D721Med (cell line): Measurements from ENCODE around the gene GALNT1.
A peak's percentile ranks its signal among the peaks of the same experiment; 100 is the strongest.

Experiments used
- DNase-seq: peaks from one replicate; pipeline ENCODE4 v3.0.0; 2011; ENCODE audit warnings: low spot score; ENCODE audit not compliant: insufficient read length
- FAIRE-seq: peaks from 2 replicates; lab custom pipeline; 2011; peaks lifted over from hg19 to GRCh38; lab: Jason Lieb, UNC
- TF ChIP-seq, protein P1 (sequence below): IDR thresholded peaks from 2 replicates; pipeline ENCODE4 v1.5.1; 2012; ENCODE audit warnings: mild to moderate bottlenecking, control low read depth; ENCODE audit not compliant: insufficient read depth; ENCODE audit errors: missing control alignments

GALNT1 gene

GRCh38 chr18:35728676-35729075, 147.1 kb downstream of the GALNT1 start:
- DNase-seq, result no peak
- no peak for FAIRE-seq
- TF ChIP-seq, protein P1, sequence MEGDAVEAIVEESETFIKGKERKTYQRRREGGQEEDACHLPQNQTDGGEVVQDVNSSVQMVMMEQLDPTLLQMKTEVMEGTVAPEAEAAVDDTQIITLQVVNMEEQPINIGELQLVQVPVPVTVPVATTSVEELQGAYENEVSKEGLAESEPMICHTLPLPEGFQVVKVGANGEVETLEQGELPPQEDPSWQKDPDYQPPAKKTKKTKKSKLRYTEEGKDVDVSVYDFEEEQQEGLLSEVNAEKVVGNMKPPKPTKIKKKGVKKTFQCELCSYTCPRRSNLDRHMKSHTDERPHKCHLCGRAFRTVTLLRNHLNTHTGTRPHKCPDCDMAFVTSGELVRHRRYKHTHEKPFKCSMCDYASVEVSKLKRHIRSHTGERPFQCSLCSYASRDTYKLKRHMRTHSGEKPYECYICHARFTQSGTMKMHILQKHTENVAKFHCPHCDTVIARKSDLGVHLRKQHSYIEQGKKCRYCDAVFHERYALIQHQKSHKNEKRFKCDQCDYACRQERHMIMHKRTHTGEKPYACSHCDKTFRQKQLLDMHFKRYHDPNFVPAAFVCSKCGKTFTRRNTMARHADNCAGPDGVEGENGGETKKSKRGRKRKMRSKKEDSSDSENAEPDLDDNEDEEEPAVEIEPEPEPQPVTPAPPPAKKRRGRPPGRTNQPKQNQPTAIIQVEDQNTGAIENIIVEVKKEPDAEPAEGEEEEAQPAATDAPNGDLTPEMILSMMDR, result no peak

DNA sequence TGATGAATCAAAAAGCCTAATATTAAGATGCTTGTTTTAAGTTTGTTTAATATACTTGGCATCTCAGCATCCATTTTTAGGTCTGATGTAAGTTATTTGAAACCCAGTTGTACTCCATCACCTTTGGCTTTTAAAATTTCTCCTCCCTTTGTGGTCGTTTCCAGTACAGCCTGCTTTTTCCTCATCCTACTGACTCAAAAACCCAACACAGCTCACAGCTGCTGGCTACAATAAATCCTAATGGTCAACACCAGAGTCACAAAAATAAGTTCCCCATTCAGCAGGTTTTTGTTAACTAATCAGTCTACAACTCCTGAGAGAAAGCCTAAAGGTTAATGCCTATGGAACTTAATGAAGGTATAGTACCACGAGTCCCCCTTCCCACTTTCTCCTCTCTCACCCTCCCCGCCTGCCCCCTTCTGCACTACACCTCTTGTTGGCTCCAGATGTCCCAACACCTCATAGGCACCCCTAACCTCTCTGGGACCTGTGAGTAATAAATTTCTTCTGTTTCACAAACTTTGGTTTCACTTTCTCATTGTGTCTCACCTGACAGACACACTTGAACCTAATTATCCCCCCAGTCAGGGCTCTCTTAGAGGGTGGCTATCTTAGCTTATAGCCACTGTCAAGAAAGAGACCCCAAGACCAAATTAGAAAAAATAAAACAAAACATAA, 148.6 kb downstream of the GALNT1 start:
- FAIRE-seq (no peak), DNase-seq (no peak)
- TF ChIP-seq, protein P1, result no peak

- DNase-seq, result no peak
- TF ChIP-seq, protein P1, result no peak
- FAIRE-seq, result no peak
Measured at GRCh38 chr18:35730691-35731370, 149.3 kb downstream of the GALNT1 start.

DNA sequence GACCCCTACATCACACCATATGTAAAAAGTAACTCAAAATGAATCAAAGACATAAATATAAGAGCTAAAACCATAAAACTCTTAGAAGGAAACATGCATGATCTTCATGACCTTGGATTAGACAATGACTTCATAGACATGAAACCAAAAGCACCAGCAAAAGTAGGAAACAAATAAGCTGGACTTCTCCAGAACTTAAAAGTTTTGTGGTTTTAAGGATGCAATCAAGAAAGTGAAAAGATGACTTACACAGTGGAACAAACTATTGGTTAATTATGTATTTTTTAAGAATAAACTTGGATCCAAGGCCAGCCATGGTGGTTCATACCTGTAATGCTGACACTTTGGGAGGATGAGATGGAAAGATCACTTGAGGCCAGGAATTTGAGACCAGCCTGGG, 150.2 kb downstream of the GALNT1 start:
- no peak for DNase-seq
- TF ChIP-seq, protein P1, result no peak
- no peak for FAIRE-seq

DNA sequence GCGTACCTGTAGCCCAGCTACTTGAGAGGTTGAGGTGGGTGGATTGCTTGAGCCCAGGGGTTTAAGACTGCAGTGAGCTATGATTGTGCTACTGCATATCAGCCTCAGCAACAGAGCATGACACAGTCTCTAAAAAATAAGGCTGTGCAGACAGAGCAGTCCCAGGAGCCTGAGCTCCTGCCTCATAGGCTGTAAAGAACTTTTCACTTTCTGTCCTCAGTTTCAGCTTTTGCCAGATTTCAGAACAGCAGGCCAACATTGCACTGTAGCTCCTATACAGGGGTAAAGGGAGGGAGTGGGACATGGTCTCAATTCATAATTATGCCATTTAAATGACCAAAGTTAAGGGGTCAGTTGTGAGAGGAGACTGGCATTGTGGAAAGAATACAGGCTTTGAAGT, 150.6 kb downstream of the GALNT1 start:
- TF ChIP-seq, protein P1, result no peak
- no peak for DNase-seq
- no peak for FAIRE-seq

DNA sequence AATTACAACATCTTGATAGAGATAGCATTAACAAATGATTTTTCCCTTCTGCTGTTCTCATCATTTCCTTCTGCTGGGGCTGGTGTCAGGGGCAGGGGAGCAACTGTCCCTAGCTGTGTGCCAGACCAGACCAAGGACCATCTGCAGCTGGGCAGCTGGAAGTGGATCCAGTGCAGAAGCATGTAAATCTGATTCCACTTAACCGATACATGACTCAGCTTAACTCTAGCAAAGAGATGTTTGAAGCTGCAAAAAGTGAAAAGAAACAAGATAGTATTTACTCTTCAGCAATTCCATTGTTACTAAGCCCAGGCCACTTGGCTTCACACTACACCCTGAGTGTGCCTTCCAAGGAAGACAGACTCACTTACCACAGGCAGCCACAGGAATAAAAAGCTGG, 151.1 kb downstream of the GALNT1 start:
- no peak for FAIRE-seq
- TF ChIP-seq, protein P1, result no peak
- DNase-seq, result no peak

DNA sequence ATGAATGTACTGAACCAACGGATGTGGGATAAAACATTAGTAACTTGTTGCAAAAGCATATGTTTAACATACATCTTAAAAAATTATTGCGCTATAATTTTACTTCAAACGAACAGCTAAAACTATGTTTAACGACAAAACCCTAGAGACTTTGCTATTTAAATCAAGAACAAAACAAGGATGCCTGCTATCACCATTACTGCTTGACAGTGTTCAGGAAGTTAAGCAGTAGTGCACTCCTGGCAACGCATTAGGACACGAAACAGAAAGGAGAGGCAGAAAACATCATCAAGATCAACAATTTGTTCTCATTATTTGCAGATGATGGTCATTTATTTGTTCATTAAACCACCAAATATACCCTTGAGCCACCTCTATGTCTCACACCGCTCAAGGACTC, 151.9 kb downstream of the GALNT1 start:
- DNase-seq (no peak), FAIRE-seq (peak; percentile 71)
- TF ChIP-seq, protein P1, result no peak
